MG63 (cell line): ENCODE data around the gene C3orf33. TPM values are rescaled to one million over a fixed set of nuclear protein-coding genes. Genes with fewer than 3 reads are reported as not detected.
"Not testable (repeated sequence)": the region's sequence is repeated elsewhere in the genome, so short reads cannot be mapped to it uniquely, and the experiment has no call there.

Experiments used
- DNase-seq: peaks from one replicate; pipeline ENCODE4 v3.0.0-alpha.2; 2020
- H3K27me3 ChIP-seq: fragments of 250-450 bp; sonication (Bioruptor Pico); 2 replicates; pipeline ENCODE4 v1.5.1; 2020; ENCODE audit warnings: mild to moderate bottlenecking, moderate library complexity
- H3K36me3 ChIP-seq: fragments of 250-450 bp; sonication (Bioruptor Pico); 2 replicates; pipeline ENCODE4 v1.5.1; 2020; ENCODE audit warnings: mild to moderate bottlenecking, moderate library complexity
- H3K4me3 ChIP-seq: fragments of 250-450 bp; sonication (Bioruptor Pico); 2 replicates; pipeline ENCODE4 v1.5.1; 2020; ENCODE audit warnings: mild to moderate bottlenecking, moderate library complexity
- H3K9me3 ChIP-seq: fragments of 250-450 bp; sonication (Bioruptor Pico); 2 replicates; pipeline ENCODE4 v1.5.1; 2020; ENCODE audit warnings: mild to moderate bottlenecking, moderate library complexity
- total RNA-seq: library from RNA; depleted of rRNA; stranded (reverse); fragments of >200 nt; shearing (Covaris generic); gene quantifications from 2 replicates; pipeline ENCODE4 v1.2.3, GENCODE V29; 2014; ENCODE audit warnings: low replicate concordance; rRNA removed

C3orf33 gene
- 5.1 and 11.5 TPM in 2 replicates for total RNA-seq

- H3K36me3 ChIP-seq = no peaks in the 10 kb centered on the region; the same call in 1 of the 2 replicates
- peak; percentile 67 for DNase-seq
- H3K9me3 ChIP-seq = no peaks in the 10 kb centered on the region
- peak within 1 kb of the TSS; percentile 79 for H3K4me3 ChIP-seq
- H3K27me3 ChIP-seq = no peaks in the 10 kb centered on the region
Observed at GRCh38 chr3:155805802-155806618, at the start of gene C3orf33. Gene C3orf33 (minus strand): TSS chr3:155806278. CDS start chr3:155806252, 26 bp downstream.

GRCh38 chr3:155854141-155854940 is 48.3 kb upstream of the C3orf33 start, which contains the start of gene SLC33A1:
Gene SLC33A1 (minus strand): TSS chr3:155854427. CDS start chr3:155853997, 430 bp downstream.
- DNase-seq = peak; percentile 100
- peaks cover 24% of the 10 kb centered on the region for H3K36me3 ChIP-seq
- peak within 1 kb of the TSS; percentile 99 for H3K4me3 ChIP-seq
- no peaks in the 10 kb centered on the region for H3K9me3 ChIP-seq
- no peaks in the 10 kb centered on the region for H3K27me3 ChIP-seq

- no peaks in the 10 kb centered on the region for H3K27me3 ChIP-seq
- peak overlapping the region; percentile 99 for H3K4me3 ChIP-seq
- H3K9me3 ChIP-seq = no peaks in the 10 kb centered on the region
- peaks cover 30% of the 10 kb centered on the region for H3K36me3 ChIP-seq
- DNase-seq = no peak
Observed at GRCh38 chr3:155853214-155854140, 47.4 kb upstream of the C3orf33 start.

GRCh38 chr3:155852341-155852740 is 46.3 kb upstream of the C3orf33 start:
- Histone ChIP-seq H3K4me3 (peak overlapping the region; percentile 99), H3K9me3 (no peaks in the 10 kb centered on the region), H3K27me3 (no peaks in the 10 kb centered on the region), H3K36me3 (peaks cover 39% of the 10 kb centered on the region)
- DNase-seq = no peak

GRCh38 chr3:155849404-155849803 is 43.3 kb upstream of the C3orf33 start:
- DNase-seq, H3K9me3 ChIP-seq, H3K27me3 ChIP-seq, H3K4me3 ChIP-seq: not testable (repeated sequence)
- peaks cover 47% of the 10 kb centered on the region for H3K36me3 ChIP-seq

GRCh38 chr3:155847993-155848392 is 41.9 kb upstream of the C3orf33 start:
- Histone ChIP-seq H3K9me3 (no peaks in the 10 kb centered on the region), H3K27me3 (no peaks in the 10 kb centered on the region), H3K36me3 (peaks cover 51% of the 10 kb centered on the region), H3K4me3 (no peak overlapping the region)
- DNase-seq = no peak

- Histone ChIP-seq H3K36me3 (peaks cover 37% of the 10 kb centered on the region), H3K4me3 (no peak overlapping the region), H3K27me3 (no peaks in the 10 kb centered on the region), H3K9me3 (no peaks in the 10 kb centered on the region)
- DNase-seq = no peak
Observed at GRCh38 chr3:155846119-155846518, 40.0 kb upstream of the C3orf33 start.

- Histone ChIP-seq H3K4me3 (no peak overlapping the region), H3K27me3 (no peaks in the 10 kb centered on the region), H3K9me3 (no peaks in the 10 kb centered on the region), H3K36me3 (peaks cover 22% of the 10 kb centered on the region)
- no peak for DNase-seq
Observed at GRCh38 chr3:155843569-155843968, 37.5 kb upstream of the C3orf33 start.

- peaks cover 15% of the 10 kb centered on the region; the same call in 1 of the 2 replicates for H3K36me3 ChIP-seq
- no peaks in the 10 kb centered on the region for H3K9me3 ChIP-seq
- no peak for DNase-seq
- H3K27me3 ChIP-seq = no peaks in the 10 kb centered on the region
- no peak overlapping the region for H3K4me3 ChIP-seq
Observed at GRCh38 chr3:155835341-155836071, 29.4 kb upstream of the C3orf33 start.

GRCh38 chr3:155828490-155829098 is 22.5 kb upstream of the C3orf33 start:
- H3K9me3 ChIP-seq, H3K4me3 ChIP-seq, H3K27me3 ChIP-seq, DNase-seq: not testable (repeated sequence)
- peaks cover 27% of the 10 kb centered on the region for H3K36me3 ChIP-seq

- DNase-seq = no peak
Observed at GRCh38 chr3:155815030-155815545, 9.0 kb upstream of the C3orf33 start.

GRCh38 chr3:155813224-155813623 is 7.1 kb upstream of the C3orf33 start:
- not testable (repeated sequence) for H3K36me3 ChIP-seq

More at GRCh38 chr3:155815030-155815545, 9.0 kb upstream of the C3orf33 start:
- H3K4me3 ChIP-seq = no peak overlapping the region
- H3K27me3 ChIP-seq = no peaks in the 10 kb centered on the region
- no peaks in the 10 kb centered on the region for H3K36me3 ChIP-seq
- no peaks in the 10 kb centered on the region for H3K9me3 ChIP-seq

GRCh38 chr3:155809181-155809580 is 3.1 kb upstream of the C3orf33 start:
- H3K9me3 ChIP-seq = no peaks in the 10 kb centered on the region
- H3K36me3 ChIP-seq = no peaks in the 10 kb centered on the region
- no peaks in the 10 kb centered on the region for H3K27me3 ChIP-seq
- no peak overlapping the region for H3K4me3 ChIP-seq
- no peak for DNase-seq

More at GRCh38 chr3:155813224-155813623, 7.1 kb upstream of the C3orf33 start:
- not testable (repeated sequence) for H3K9me3 ChIP-seq, H3K4me3 ChIP-seq, H3K27me3 ChIP-seq, DNase-seq

GRCh38 chr3:155807823-155808222 is 1.7 kb upstream of the C3orf33 start:
- DNase-seq = no peak
- Histone ChIP-seq H3K36me3 (no peaks in the 10 kb centered on the region), H3K9me3 (no peaks in the 10 kb centered on the region), H3K27me3 (no peaks in the 10 kb centered on the region), H3K4me3 (no peak overlapping the region)

GRCh38 chr3:155805204-155805801 is 775 bp downstream of the C3orf33 start:
- Histone ChIP-seq H3K27me3 (no peaks in the 10 kb centered on the region), H3K4me3 (peak overlapping the region; percentile 79), H3K36me3 (no peaks in the 10 kb centered on the region; the same call in 1 of the 2 replicates), H3K9me3 (no peaks in the 10 kb centered on the region)
- peak; percentile 48 for DNase-seq
